Measurements from ENCODE around the gene ZBTB22.
"Not testable (repeated sequence)": the region's sequence is repeated elsewhere in the genome, so short reads cannot be mapped to it uniquely, and the experiment has no call there.

The ZBTB22 gene

GRCh38 chr6:33279971-33280511, 37.5 kb downstream of the ZBTB22 start:
- in situ Hi-C loops (cut with HindIII; ENCODE audit: low sequenced_read_pairs): no loop called here

- in situ Hi-C loops (cut with HindIII; ENCODE audit: low sequenced_read_pairs): no loop called here
Observed at GRCh38 chr6:33279257-33279695, 38.3 kb downstream of the ZBTB22 start.

GRCh38 chr6:33278810-33279209, 38.7 kb downstream of the ZBTB22 start:
- in situ Hi-C loops (cut with HindIII; ENCODE audit: low sequenced_read_pairs): no loop called here

- in situ Hi-C loops (cut with HindIII; ENCODE audit: low sequenced_read_pairs): no loop called here
Observed at GRCh38 chr6:33278392-33278741, 39.2 kb downstream of the ZBTB22 start.

GRCh38 chr6:33277663-33278391, 39.7 kb downstream of the ZBTB22 start:
- in situ Hi-C loops (cut with HindIII; ENCODE audit: low sequenced_read_pairs): no loop called here

- in situ Hi-C loops (cut with HindIII; ENCODE audit: low sequenced_read_pairs): no loop called here
Observed at GRCh38 chr6:33276864-33277662, 40.5 kb downstream of the ZBTB22 start, which contains the start of gene B3GALT4. B3GALT4 (plus strand) TSS chr6:33277123; CDS start chr6:33277420, 297 bp downstream.

- in situ Hi-C loops (cut with HindIII; ENCODE audit: low sequenced_read_pairs): no loop called here
Observed at GRCh38 chr6:33276581-33276863, 41.0 kb downstream of the ZBTB22 start.

GRCh38 chr6:33275795-33276580, 41.6 kb downstream of the ZBTB22 start:
- in situ Hi-C loops (cut with HindIII; ENCODE audit: low sequenced_read_pairs): not testable (repeated sequence)

- in situ Hi-C loops (cut with HindIII; ENCODE audit: low sequenced_read_pairs): no loop called here
Observed at GRCh38 chr6:33273924-33274902, 43.3 kb downstream of the ZBTB22 start.

GRCh38 chr6:33273129-33273923, 44.2 kb downstream of the ZBTB22 start:
- in situ Hi-C loops (cut with HindIII; ENCODE audit: low sequenced_read_pairs): no loop called here

- in situ Hi-C loops (cut with HindIII; ENCODE audit: low sequenced_read_pairs): no loop called here
Observed at GRCh38 chr6:33272275-33273128, 45.0 kb downstream of the ZBTB22 start.

GRCh38 chr6:33271468-33272274, 45.9 kb downstream of the ZBTB22 start, which contains the start of the genes RPS18 and VPS52:
RPS18 (plus strand) TSS chr6:33272075; CDS start chr6:33272120, 45 bp downstream.
VPS52 (minus strand) TSS chr6:33271876; CDS start chr6:33271675, 201 bp downstream.
- in situ Hi-C loops (cut with HindIII; ENCODE audit: low sequenced_read_pairs): no loop called here

GRCh38 chr6:33271117-33271467, 46.5 kb downstream of the ZBTB22 start:
- in situ Hi-C loops (cut with HindIII; ENCODE audit: low sequenced_read_pairs): no loop called here
